A673 (cell line): Measurements from ENCODE around the gene SLC47A2. TPM values are rescaled to one million over a fixed set of nuclear protein-coding genes. Genes with fewer than 3 reads are reported as not detected.

Experiments used
- BruUV-seq: library from RNA; stranded (reverse); fragments of 400-500 nt; replicated peaks from 2 replicates; lab custom pipeline; 2021; lab: Mats Ljungman, UMichigan
- CTCF ChIA-PET: fragments of 300-600 bp; sonication (Branson Sonifier 250); formaldehyde crosslinking; loops from one replicate; lab custom pipeline; 2022; ENCODE audit warnings: antibody characterized with exemption; lab: Charles Lee
- POLR2A ChIA-PET: fragments of 300-600 bp; sonication (Branson Sonifier 250); formaldehyde crosslinking; loops from one replicate; lab custom pipeline; 2022; ENCODE audit warnings: antibody characterized with exemption; ENCODE audit not compliant: low non-redundant PET; lab: Charles Lee
- DNase-seq: peaks from one replicate; pipeline ENCODE4 v3.0.0-alpha.2; 2015; ENCODE audit warnings: low spot score
- H3K27ac ChIP-seq: fragments of 200-600 bp; sonication (generic); 2 replicates; pipeline ENCODE4 v1.5.1; 2016; ENCODE audit warnings: mixed run types, low read depth, mild to moderate bottlenecking, mixed read lengths, antibody characterized with exemption, low read length; ENCODE audit not compliant: poor library complexity, severe bottlenecking
- H3K27me3 ChIP-seq: fragments of 200-600 bp; sonication (generic); replicated peaks from 2 replicates; pipeline ENCODE4 v1.6.1; 2017; ENCODE audit warnings: mixed run types, low read depth, mild to moderate bottlenecking, mixed read lengths, antibody characterized with exemption, low read length; ENCODE audit not compliant: insufficient read depth, poor library complexity
- H3K36me3 ChIP-seq: fragments of 200-600 bp; sonication (generic); 2 replicates; pipeline ENCODE4 v1.6.1; 2016; ENCODE audit warnings: mixed run types, mild to moderate bottlenecking, mixed read lengths, antibody characterized with exemption, low read length; ENCODE audit not compliant: insufficient read depth, poor library complexity, severe bottlenecking
- H3K4me1 ChIP-seq: fragments of 200-600 bp; sonication (generic); 2 replicates; pipeline ENCODE4 v1.6.1; 2017; ENCODE audit warnings: mixed run types, mild to moderate bottlenecking, mixed read lengths, antibody characterized with exemption, low read length; ENCODE audit not compliant: insufficient read depth, poor library complexity, severe bottlenecking
- H3K4me3 ChIP-seq: fragments of 200-600 bp; sonication (generic); 2 replicates; pipeline ENCODE4 v1.5.1; 2016; ENCODE audit warnings: low read depth, mixed run types, mild to moderate bottlenecking, mixed read lengths, low read length; ENCODE audit not compliant: poor library complexity, severe bottlenecking
- H3K9me3 ChIP-seq: fragments of 200-600 bp; sonication (generic); 2 replicates; pipeline ENCODE4 v1.6.1; 2016; ENCODE audit warnings: mixed run types, low read depth, mild to moderate bottlenecking, mixed read lengths, antibody characterized with exemption, low read length; ENCODE audit not compliant: poor library complexity, severe bottlenecking
- CTCF ChIP-seq: fragments of 300-800, 200-600 bp; sonication (generic); conservative IDR thresholded peaks from 2 replicates; pipeline ENCODE4 v1.5.1; 2017; ENCODE audit warnings: low read depth, mild to moderate bottlenecking, antibody characterized with exemption, low read length, moderate library complexity, mixed read lengths
- EZH2 ChIP-seq: fragments of 200-600 bp; sonication (generic); IDR thresholded peaks from 2 replicates; pipeline ENCODE4 v1.6.1; 2017; ENCODE audit warnings: borderline replicate concordance, low read depth, mild to moderate bottlenecking, mixed read lengths, antibody characterized with exemption, low read length; ENCODE audit not compliant: poor library complexity, severe bottlenecking
- intact Hi-C: fragments of 100-400 bp; cut with micrococcal nuclease; formaldehyde crosslinking; loops from one replicate; pipeline ENCODE4 v1.10.0; 2022; ENCODE audit not compliant: unreplicated experiment
- total RNA-seq: library from RNA; stranded (reverse); gene quantifications from 2 replicates; pipeline ENCODE4 v1.2.3, GENCODE V29; 2021

Gene SLC47A2
- total RNA-seq, 1 experiment from 2014 or later, result not detected

GRCh38 chr17:19730843-19731242 is 14.5 kb upstream of the SLC47A2 start:
- intact Hi-C loops, result no loop called here
- no peak for DNase-seq
- Histone ChIP-seq H3K27ac (no peak overlapping the region), H3K9me3 (no peaks in the 10 kb centered on the region), H3K27me3 (no peaks in the 10 kb centered on the region), H3K4me1 (no peaks in the 10 kb centered on the region), H3K36me3 (no peaks in the 10 kb centered on the region), H3K4me3 (no peak overlapping the region)
- ChIA-PET POLR2A (no interaction called here), CTCF (no interaction called here)
- BruUV-seq, result no TSS peak
- TF ChIP-seq CTCF, result no peak
- no peak for TF ChIP-seq EZH2

- no peak for DNase-seq
- Histone ChIP-seq H3K4me3 (no peak overlapping the region), H3K27ac (no peak overlapping the region), H3K36me3 (no peaks in the 10 kb centered on the region), H3K9me3 (no peaks in the 10 kb centered on the region), H3K4me1 (no peaks in the 10 kb centered on the region), H3K27me3 (no peaks in the 10 kb centered on the region)
- POLR2A ChIA-PET, result no interaction called here
- intact Hi-C loops, result no loop called here
- CTCF ChIA-PET, result no interaction called here
- BruUV-seq, result no TSS peak
- TF ChIP-seq EZH2, result no peak
- TF ChIP-seq CTCF, result no peak
Measured at GRCh38 chr17:19729900-19730299, 13.5 kb upstream of the SLC47A2 start.

GRCh38 chr17:19728084-19728495 is 11.7 kb upstream of the SLC47A2 start:
- H3K27ac ChIP-seq, result no peak overlapping the region
- POLR2A ChIA-PET, result interaction anchor here (0.5 kb wide), 1 partner anchor 17 kb away, joined by 3 read pairs; no protein-coding TSS in a partner anchor
- no peaks in the 10 kb centered on the region for H3K36me3 ChIP-seq
- H3K9me3 ChIP-seq, result no peaks in the 10 kb centered on the region
- no TSS peak for BruUV-seq
- H3K4me3 ChIP-seq, result no peak overlapping the region
- no peaks in the 10 kb centered on the region for H3K4me1 ChIP-seq
- CTCF ChIA-PET, result interaction anchor here (0.6 kb wide), 1 partner anchor 37 kb away, joined by 9 read pairs; no protein-coding TSS in a partner anchor
- H3K27me3 ChIP-seq, result no peaks in the 10 kb centered on the region
- TF ChIP-seq CTCF, result no peak
- TF ChIP-seq EZH2, result no peak
- no peak for DNase-seq
- intact Hi-C loops, result no loop called here
